GM21360 (cell line): Measurements from ENCODE around the gene SEMA3B.
A peak's percentile ranks its signal among the peaks of the same experiment; 100 is the strongest.
"Not testable (repeated sequence)": the region's sequence is repeated elsewhere in the genome, so short reads cannot be mapped to it uniquely, and the experiment has no call there.

Experiments
- ATAC-seq: cut with Tn5 transposase; IDR thresholded peaks from one replicate; pipeline ENCODE4 v1.9.1; 2021; ENCODE audit warnings: mild to moderate bottlenecking, moderate library complexity; ENCODE audit not compliant: unreplicated experiment

SEMA3B gene

DNA sequence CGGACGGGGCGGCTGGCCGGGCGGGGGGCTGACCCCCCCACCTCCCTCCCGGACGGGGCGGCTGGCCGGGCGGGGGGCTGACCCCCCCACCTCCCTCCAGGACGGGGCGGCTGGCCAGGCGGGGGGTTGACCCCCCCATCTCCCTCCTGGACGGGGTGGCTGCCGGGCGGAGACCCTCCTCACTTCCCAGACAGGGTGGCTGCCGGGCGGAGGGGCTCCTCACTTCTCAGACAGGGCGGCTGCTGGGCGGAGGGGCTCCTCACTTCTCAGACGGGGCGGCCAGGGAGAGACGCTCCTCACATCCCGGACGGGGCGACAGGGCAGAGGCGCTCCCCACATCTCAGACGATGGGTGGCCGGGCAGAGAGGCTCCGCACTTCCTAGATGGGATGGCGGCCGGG lies 43.1 kb downstream of the SEMA3B start:
- ATAC-seq = not testable (repeated sequence)

DNA sequence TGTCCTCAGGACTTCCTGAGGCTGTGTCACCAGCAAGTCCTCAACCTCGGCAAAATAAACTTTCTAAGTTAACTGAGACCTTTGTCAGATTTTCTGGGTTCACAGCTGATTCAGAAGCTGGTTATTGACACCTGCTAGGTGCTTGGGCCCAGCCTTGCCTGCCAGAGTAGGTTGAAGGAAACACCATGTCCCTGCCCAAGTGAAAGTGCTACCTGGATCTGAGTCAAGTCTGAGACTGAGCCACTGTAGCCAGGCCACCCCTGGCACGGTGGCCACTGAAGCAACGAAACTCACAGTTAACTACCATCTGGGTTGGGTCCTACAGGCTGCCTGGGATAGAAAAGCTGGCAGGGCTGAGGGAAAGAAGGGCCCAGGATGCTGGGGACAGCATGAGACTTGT lies 45.4 kb downstream of the SEMA3B start:
- no peak for ATAC-seq

DNA sequence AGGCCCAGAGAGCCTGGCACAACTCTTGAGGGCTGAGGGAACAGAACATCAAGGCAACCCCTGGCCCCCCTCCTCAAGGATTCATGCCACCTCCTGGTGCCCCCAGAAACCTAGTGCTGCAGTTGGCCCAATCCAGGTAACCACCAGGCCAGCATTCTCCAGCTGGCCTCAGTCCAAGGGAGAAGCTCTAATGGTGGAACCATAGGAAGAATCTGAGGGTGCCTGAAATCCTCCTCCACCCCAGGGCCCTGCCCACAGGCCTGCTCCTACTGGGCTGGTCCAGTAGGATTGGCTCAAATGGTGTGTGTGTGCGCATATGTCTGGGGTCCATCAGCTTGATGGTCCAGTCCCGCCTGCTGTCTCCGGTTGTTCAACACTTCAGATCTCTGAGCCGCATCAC lies 45.9 kb downstream of the SEMA3B start:
- no peak for ATAC-seq

DNA sequence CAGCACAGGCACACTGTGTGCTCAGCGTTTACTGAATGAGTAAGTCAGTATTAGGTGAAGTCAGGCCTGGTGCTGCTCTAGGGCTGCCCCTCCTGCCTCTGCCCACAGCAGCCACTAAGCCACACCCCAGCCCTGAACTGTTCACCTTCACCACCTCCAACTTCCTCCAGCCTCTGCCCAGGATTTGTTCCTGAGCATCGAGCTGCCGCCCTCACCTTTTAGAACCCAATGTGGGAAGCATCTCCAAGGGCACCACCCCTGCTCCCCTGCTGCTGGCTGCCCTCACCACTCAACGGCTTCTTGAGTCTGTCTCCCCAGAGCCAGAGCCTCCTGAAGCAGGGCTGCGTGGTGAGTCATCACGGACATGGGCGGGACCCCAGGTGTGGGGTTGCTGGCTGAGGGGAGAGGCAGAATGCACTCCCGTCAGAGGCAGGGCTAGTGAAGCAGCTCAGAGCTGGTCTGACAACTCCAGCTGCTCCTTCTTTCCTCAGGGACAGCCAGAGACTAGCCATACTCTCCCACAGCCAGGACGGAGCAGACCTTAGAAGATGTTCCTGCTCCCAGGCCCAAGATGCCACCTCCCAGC lies 47.8 kb downstream of the SEMA3B start:
- no peak for ATAC-seq

- no peak for ATAC-seq
These were observed 48.4 kb downstream of the SEMA3B start for GRCh38 chr3:50317300-50317699.

DNA sequence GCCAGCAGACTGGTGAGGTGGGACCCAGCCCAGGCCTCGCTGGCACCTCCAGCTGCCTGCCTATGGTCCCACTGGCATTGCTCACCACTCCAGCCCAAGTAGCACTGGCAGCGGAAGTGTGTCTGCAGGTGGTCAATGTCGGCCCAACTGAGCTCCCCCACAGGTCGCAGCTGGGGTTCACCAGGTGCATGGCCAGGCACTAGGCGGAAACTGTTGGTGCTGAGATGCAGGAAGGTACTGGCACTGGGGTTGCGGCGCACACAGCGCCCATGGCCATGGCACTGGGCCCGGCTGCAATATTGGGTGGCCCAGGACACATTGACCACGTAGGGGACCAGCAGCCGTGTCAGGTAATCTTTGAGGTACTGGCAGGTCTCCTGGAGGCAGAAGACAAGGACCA lies 49.2 kb downstream of the SEMA3B start:
- ATAC-seq = no peak

- no peak for ATAC-seq
These were observed 49.7 kb downstream of the SEMA3B start for GRCh38 chr3:50318615-50319014.

DNA sequence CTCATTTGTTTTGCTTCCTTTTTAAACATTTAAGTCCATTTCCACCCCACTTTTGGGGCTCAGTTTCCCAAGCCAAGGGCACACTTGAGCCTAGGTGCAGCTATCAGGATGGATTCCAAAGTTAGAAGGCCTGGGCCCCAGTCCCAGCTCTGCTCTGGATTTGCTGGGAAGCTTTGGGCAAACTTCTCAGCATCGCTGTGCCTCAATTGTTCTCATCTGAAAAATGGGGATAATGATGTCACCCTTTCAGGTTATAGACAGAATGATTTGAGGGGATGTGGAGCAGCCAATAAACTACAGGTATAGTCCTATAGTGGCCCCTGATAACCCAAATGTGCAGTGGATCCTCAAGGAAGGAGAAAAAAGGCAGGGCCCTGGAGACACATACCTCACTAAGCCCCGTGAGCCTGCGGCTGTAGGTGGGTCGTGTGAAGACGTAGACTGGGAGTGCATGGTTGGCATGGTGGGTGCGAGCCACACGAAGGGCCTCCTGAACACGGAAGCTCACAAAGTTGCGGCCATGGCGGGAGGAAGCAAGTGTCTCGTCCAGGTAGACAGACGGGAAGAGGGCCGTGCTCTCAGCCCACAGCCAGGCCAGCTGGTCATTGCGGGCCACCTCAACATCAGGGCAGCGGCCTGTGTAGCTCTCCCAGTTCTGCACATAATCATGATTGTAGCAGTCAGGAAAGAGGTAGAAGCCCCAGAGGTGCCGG lies 50.4 kb downstream of the SEMA3B start:
- no peak for ATAC-seq

GRCh38 chr3:50319894-50320625 lies 51.1 kb downstream of the SEMA3B start:
- ATAC-seq = no peak

DNA sequence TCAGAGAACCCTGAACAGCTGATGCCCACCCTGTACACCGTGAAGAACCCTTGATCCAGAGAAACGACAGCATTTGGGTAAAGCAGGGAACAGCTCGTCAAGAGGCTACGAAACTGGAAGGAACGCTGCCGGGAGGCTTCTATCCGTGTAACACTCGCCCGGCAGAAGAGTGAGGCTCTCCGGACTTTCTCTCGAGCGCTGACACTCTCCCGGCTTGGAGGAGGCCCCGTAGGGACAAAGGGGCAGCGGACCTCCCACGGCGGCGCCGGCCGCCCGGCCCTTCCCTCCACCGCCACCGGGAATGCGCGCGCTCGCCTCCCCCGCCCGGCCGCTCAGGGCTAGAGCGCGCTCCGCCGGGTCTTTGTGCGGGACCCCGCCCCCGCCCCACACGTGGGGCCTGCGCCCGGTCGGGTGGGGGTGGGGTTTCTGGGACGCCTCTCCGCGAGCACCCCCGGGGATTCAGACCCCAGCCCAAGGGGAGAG lies 51.9 kb downstream of the SEMA3B start:
- peak; percentile 33 for ATAC-seq

DNA sequence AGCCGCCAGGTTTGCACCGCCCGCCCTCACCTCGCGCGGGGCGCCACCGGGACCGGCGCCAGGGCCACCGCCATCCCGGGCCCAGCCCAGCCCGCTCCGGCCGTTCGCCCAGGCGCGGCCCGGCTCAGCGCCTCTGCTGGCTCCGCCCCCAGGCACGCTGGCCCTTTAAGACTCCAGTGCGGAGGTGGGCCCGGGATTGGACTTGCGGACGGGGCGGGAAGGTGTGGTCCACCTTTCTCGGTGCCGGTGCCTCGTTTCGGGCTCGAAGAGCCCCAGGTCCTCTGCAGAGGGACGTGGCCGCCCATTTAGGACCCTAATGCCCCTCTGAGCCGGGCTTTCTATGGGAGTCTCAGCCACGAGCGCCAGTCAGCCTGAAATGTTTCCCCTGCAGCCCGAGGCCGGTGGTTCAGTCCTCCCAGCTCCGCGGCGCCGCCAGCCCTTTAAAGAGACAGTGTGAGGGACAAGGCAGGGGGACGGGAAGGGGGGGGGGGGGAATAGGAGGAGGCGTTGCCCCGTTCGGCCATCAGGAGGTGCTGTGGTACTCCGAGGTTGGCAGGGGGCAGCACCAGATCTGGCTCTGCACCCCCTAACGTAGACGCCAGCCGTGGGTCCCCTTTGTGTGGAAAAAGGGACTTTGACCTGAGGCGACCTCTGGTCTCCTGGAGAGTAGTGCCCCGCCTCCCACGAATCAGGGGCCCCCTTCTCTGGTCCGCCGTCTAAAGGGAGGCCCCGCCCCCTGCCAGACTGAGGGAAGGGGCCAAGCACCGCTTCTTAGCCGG lies 52.6 kb downstream of the SEMA3B start:
- peak; percentile 61 for ATAC-seq

DNA sequence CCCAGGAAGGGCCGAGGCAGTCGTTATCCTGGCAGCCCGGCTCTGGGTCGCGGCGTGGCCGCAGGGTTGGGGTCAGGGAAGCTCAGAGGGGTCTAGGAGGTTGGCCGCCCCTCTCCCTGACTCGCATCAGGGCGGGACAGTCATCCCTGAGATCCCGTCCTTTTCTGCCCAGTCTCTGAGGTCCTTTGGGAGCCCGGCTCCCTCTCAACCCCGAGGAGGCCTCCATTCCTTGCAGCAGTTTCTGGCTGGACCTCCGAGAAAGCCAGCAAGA lies 53.1 kb downstream of the SEMA3B start:
- no peak for ATAC-seq

- no peak for ATAC-seq
These were observed 53.6 kb downstream of the SEMA3B start, which contains the start of gene HYAL2 for GRCh38 chr3:50322386-50323091. HYAL2 (minus strand) TSS chr3:50322745; CDS start chr3:50320489, 2,256 bp downstream.

DNA sequence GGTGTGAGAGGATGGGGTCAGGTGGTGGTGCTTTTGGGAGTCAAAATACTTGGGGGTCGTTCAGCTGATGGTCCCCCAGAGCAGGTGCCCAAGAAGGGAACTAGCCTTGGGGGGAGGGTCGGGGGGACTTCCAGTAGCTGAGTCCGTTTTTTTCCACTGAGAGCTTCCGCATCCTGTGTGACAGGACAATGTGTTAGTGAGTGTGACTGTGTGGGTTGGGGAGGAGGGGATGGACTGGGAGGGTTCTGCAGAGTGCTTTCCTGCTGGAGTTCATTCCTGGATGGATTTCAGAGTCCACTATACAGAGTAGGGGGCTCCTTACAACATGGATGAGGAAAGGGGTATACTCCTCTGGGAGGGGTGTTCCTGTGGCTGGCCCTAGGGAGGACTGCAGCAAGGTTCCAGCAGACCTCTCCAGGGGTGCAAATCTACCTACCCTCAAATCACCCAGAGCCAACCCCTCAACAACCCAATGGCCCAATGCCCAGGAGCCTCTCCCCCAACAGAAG lies 54.2 kb downstream of the SEMA3B start:
- ATAC-seq = no peak

DNA sequence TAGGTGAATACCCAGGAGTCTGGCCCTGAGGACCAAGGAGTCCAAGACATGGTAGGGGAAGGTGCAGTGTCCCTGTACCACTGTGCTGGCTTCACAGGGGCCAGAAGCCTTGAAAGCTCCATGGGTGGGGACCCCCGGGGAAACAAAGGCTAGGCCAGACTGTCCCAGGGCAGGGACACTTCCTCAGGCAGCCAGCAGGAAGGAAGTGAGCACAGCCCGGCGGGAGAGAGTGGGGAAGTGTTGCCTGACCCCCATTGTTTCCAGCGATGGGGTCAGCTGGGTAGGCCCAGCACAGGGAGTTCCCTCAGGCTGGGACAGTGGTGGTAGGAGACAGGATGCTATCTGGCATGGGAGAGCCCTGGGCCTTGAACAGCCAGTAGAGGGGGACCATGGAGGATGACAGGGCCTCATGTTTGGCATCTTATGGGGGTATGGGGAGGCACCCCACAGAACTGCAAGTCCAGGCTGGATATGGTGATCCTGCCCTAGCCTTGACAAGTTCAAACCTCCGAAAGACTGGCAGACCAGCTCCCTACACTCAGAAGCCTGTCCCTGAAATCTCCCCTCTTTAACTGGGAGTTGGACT lies 54.8 kb downstream of the SEMA3B start:
- no peak for ATAC-seq

GRCh38 chr3:50324351-50325112 lies 55.6 kb downstream of the SEMA3B start:
- no peak for ATAC-seq

DNA sequence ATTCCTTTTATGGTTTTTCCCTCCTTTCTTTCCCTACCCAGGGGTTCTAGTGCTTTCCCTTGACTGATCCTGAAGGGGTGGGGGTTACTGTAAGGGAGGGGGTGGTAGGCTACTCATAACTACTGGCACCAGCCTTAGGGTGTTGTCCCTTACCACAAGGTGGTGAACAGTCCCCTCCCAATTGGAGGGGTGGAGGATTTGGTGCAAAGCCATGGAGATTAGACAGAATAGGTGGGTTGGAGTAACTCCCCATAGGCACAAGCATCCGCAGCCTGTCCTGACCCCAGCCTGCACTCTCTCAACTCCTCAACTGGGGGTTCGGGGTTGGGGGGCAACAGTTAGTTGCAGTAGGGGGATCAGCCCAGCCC lies 56.1 kb downstream of the SEMA3B start:
- no peak for ATAC-seq

DNA sequence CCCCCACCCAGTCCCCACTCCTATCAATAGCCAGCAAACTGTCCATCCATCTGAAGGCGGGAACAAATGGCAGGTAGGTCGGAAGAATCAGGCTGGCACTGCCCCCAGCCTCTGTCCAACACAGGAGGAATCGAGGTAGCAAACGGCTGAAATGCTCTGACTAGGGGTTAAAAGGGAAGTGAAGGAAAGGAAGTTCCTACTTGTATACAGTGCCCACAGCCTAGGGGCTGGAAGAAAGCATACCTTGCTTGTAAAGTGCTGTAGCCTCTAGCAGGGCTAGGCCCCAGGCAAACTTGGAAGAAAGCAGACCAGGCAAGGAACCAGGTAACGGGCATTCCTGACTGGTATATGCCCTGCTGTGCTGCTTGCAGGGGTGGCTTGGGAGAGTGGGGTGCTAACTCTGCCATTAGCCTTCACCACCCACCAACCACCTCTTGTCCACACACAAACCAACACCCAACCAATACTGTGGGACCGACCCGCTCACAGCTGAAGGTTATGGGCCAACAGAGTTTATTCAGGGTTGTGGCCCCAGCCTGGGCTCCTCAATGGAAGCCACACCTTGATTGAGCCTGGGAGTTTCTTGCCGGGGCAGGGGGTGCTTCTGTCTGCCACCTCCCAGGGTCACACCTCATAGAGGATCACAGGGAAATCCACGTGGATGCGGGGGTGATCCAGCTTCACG lies 56.7 kb downstream of the SEMA3B start:
- no peak for ATAC-seq

DNA sequence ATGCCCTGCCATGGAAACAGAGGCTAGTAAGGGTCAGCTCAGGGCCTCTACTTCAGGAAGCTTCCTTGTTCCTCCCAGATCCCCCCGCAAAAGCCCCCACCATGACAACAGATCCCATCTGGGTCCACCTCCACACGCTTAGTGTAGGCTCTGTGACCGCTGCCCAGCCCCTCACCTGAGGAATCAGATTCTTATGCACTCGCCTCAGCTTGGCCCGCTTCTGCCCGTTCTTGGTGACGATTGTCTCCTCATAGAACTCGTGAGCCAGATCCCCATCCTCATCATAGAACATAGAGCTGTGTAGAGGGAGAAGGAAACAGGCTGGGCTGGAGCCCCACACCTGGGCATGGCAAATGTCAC lies 57.2 kb downstream of the SEMA3B start:
- ATAC-seq = no peak
